Esophagus muscularis mucosa (tissue), 3 donors: Measurements from ENCODE around the gene SNCG.

Experiments used
- CTCF ChIP-seq, 3 experiments: fragments of 200-600 bp in 2 of 3; fragments of 450-650 bp in 1 of 3; sonication (generic) in 2 of 3; IDR thresholded peaks; one replicate each; pipeline ENCODE4 v1.5.1; 2017 to 2019; ENCODE audit warnings: antibody characterized with exemption in 3 of 3, mild to moderate bottlenecking in 2 of 3, moderate library complexity in 1 of 3
- EP300 ChIP-seq: sonication (generic); formaldehyde crosslinking; IDR thresholded peaks from one replicate; pipeline ENCODE4 v1.6.1; 2017; ENCODE audit warnings: antibody characterized with exemption

GRCh38 chr10:86988520-86988919 lies 30.1 kb downstream of the SNCG start:
- TF ChIP-seq CTCF (IDR thresholded peaks at IDR 0.05) (no peak), EP300 (no peak)
